AG04450 (cell line): Measurements from ENCODE around the gene KIFC3. TPM values are rescaled to one million over a fixed set of nuclear protein-coding genes. Genes with fewer than 3 reads are reported as not detected.

ENCODE experiments used
- CTCF ChIA-PET: fragments of 300-600, 350-600 bp; formaldehyde crosslinking; extraction: SDS; loops from one replicate; lab custom pipeline; 2022; ENCODE audit warnings: antibody characterized with exemption, inconsistent platforms; lab: Charles Lee
- POLR2A ChIA-PET: fragments of 350-600 bp; formaldehyde crosslinking; extraction: SDS; loops from one replicate; lab custom pipeline; 2021; ENCODE audit warnings: antibody characterized with exemption, inconsistent platforms; lab: Yijun Ruan, JAX
- DNase-seq: peaks from one replicate; pipeline ENCODE4 v3.0.0-alpha.2; 2011; ENCODE audit warnings: low read depth, low spot score
- H3K27ac ChIP-seq: one replicate; pipeline ENCODE4 v1.5.1; 2012; ENCODE audit warnings: low read depth, low read length, control low read depth
- H3K27me3 ChIP-seq: one replicate; pipeline ENCODE4 v1.6.0; 2012; ENCODE audit warnings: low read length; ENCODE audit not compliant: control insufficient read depth, insufficient read depth
- H3K4me3 ChIP-seq: 2 replicates; pipeline ENCODE4 v1.5.1; 2011; ENCODE audit warnings: mild to moderate bottlenecking, low read depth, low read length, control low read depth
- H3K9me3 ChIP-seq: 2 replicates; pipeline ENCODE4 v1.5.1; 2012; ENCODE audit warnings: low read length; ENCODE audit not compliant: control insufficient read depth, insufficient read depth
- polyA plus RNA-seq: library from polyadenylated mRNA; depleted of rRNA; stranded (reverse); fragments of >200 nt; gene quantifications from 2 replicates; pipeline ENCODE4 v1.2.3, GENCODE V29; 2011
- TF ChIP-seq, protein P1 (sequence below): IDR thresholded peaks from 2 replicates; pipeline ENCODE4 v1.5.1; 2011; ENCODE audit warnings: low read depth, low read length, control low read depth, inconsistent platforms

KIFC3 gene
- polyA plus RNA-seq, 1 experiment, result 24.4 TPM

DNA sequence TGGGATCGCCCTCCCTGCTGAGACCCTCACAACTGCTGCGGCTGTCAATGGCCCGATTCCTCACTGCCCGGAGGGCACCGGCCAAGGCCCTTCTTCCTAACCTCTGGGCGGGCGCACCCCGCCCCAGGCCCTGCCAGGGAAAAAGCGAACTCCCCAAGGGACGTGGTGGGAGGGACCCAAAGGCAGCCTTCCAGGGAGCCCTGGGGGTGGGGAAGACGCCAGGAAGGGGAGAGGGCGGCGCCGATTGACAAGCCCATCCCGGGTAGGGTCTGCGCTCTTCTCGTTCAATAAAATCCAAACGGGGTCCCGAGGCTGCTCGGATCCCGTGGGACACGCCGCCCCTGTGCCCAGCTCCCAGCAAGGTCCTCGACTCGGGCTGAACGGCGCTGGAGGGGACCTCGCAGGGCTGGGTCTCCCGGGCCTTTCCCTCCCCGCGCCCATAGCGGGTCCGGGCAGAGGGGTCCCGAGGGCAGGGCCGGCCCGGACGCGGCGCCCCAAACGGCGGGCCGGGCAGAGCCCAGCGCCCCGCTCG is 416 bp downstream of the KIFC3 start:
- POLR2A ChIA-PET, result no interaction called here

DNA sequence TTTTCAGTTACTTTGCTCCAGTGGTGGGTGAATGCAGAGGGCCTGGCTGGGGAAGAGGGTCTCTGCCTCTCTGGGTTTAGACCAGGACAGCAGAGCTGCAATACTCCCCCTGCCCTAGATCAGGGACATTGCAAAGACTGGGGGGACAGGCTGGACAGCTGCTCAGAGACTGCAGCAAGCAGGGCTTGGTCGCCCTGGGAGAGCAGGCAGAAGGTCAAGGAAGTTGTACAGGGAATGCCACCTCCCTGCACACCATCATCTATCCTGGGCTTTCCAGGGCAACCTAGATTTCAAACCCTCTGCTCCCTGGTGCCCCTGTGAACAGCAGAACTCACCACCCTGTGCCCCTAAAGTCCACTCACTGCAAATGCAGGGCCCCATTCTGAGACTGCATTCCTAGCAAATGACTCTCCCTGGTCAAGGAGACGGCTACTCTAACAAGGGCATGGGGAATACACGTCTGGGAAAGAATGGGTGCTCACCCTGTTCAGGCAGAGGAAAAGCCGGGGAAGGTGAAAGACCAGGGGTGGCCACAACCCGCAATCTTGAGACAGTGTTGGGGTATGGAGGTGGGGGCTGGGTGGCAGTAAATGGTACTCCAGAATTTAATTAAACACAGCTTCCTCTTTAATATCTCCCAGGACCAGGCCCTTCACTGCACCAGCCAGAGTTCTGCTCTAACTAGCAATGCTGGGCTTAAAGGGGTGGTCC is 1.0 kb downstream of the KIFC3 start:
- TF ChIP-seq, protein P1, sequence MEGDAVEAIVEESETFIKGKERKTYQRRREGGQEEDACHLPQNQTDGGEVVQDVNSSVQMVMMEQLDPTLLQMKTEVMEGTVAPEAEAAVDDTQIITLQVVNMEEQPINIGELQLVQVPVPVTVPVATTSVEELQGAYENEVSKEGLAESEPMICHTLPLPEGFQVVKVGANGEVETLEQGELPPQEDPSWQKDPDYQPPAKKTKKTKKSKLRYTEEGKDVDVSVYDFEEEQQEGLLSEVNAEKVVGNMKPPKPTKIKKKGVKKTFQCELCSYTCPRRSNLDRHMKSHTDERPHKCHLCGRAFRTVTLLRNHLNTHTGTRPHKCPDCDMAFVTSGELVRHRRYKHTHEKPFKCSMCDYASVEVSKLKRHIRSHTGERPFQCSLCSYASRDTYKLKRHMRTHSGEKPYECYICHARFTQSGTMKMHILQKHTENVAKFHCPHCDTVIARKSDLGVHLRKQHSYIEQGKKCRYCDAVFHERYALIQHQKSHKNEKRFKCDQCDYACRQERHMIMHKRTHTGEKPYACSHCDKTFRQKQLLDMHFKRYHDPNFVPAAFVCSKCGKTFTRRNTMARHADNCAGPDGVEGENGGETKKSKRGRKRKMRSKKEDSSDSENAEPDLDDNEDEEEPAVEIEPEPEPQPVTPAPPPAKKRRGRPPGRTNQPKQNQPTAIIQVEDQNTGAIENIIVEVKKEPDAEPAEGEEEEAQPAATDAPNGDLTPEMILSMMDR, result no peak; the same call in none of the 2 replicates
- Histone ChIP-seq H3K27ac (peak overlapping the region; percentile 75), H3K27me3 (no peaks in the 10 kb centered on the region), H3K4me3 (peak overlapping the region; percentile 78), H3K9me3 (no peaks in the 10 kb centered on the region)
- CTCF ChIA-PET, result interaction anchor here (0.6 to 2.4 kb wide), 5 partner anchors 9 to 244 kb away, joined by 3 to 7 read pairs (median 4); no protein-coding TSS in a partner anchor
- peak; percentile 42 for DNase-seq
- POLR2A ChIA-PET, result no interaction called here

More for the DNA sequence above, 416 bp downstream of the KIFC3 start:
- Histone ChIP-seq H3K27me3 (no peaks in the 10 kb centered on the region), H3K9me3 (no peaks in the 10 kb centered on the region), H3K4me3 (peak overlapping the region; percentile 78), H3K27ac (peak overlapping the region; percentile 75)
- TF ChIP-seq, protein P1, result 0 out of 2 replicates have a peak, but pooled peaks have one; percentile 4
- CTCF ChIA-PET, result interaction anchor here (0.6 to 2.4 kb wide), 2 partner anchors 15 to 58 kb away, joined by 3 to 7 read pairs; no protein-coding TSS in a partner anchor
- no peak for DNase-seq

DNA sequence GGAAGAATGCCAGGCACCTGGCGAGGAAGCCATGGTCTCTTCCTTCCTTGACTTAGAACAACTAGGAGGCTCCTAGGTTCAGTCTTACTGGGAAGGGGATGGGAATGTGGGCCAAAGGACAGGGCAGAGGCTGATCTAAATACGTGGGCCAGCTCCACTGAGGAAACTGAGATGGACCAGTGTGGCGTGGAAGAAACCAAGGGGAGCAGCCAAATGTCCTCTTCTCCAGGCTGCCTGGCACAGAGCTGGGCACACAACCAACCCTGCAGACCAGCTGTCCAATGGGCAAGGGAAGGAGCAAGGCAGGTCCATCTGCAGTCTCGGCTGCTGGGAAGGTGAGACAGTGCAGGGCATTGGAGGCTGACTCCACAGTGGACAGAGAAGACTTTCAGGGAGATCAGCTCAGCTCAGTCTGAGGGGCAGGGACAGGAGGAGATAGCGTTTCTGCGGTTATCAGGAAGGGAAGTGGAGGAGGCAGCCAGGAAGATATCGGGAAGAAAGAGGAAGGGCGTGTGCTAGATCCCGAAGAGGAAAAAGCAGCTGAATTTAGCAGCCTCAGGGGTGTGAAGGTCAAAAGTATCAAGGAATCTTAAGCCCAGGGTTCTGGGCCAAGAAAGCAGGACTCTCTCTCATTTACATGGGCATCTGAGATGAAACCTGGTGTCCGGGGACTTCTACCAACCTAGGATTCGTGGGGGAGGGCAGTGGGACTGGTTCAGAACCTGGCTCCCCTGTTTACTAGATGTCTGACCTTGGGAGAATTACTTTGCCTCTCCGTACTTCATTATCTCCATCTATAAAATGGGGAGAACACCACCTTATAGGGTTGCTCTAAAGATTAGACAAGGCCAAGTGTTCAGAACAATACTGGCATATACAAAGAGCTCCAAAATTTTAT is 1.8 kb downstream of the KIFC3 start:
- CTCF ChIA-PET, result interaction anchor here (0.6 to 2.4 kb wide), 8 partner anchors 8 to 243 kb away, joined by 3 to 7 read pairs (median 6); no protein-coding TSS in a partner anchor
- DNase-seq, result no peak
- Histone ChIP-seq H3K9me3 (no peaks in the 10 kb centered on the region), H3K27ac (peak overlapping the region; percentile 21), H3K4me3 (peak overlapping the region; percentile 78), H3K27me3 (no peaks in the 10 kb centered on the region)
- POLR2A ChIA-PET, result no interaction called here
- TF ChIP-seq, protein P1, result no peak

DNA sequence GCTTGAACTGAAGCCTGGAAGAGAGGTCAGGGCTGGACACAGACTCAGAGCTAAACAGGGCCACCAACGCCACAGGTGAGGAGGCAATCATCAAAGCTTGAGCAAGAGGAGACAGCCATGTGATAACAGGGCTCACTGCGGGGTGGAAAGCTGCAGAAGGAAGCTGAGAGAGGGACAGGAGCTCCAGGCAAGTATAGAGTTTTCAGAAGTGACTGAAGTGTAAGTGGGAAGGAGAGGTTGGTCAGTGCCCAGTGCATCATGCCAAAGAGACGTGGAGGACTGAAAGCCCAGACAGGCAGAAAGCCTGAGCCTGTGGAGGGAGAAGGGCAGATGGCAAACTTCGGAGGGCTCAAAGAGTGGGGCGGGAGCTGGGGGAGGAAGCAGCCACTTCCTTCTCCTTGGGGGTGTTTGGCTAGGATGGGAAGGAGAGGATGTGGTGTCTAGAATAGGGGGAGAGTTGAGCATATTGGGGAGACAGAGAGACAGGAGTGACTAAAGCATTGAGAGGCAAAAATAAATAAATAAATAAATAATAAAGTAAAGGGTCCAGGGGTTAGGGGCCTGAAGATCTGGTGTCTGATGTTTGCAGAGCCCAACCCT is 2.6 kb downstream of the KIFC3 start:
- TF ChIP-seq, protein P1, result no peak
- Histone ChIP-seq H3K4me3 (no peak overlapping the region), H3K27me3 (no peaks in the 10 kb centered on the region), H3K9me3 (no peaks in the 10 kb centered on the region), H3K27ac (peak overlapping the region; percentile 21)
- DNase-seq, result no peak
- ChIA-PET CTCF (interaction anchor here (0.9 to 1.7 kb wide), 4 partner anchors 43 to 80 kb away, joined by 3 to 7 read pairs (median 4); no protein-coding TSS in a partner anchor), POLR2A (no interaction called here)
